Endothelial cell of hepatic sinusoid (primary cell): ENCODE measurements around the gene CINP.
"Not testable (repeated sequence)": the region's sequence is repeated elsewhere in the genome, so short reads cannot be mapped to it uniquely, and the experiment has no call there.

Experiments
- in situ Hi-C: cut with HindIII; loops from 2 replicates; pipeline ENCODE4 v1.10.0; 2017; ENCODE audit warnings: low sequenced_read_pairs

Gene CINP

GRCh38 chr14:102321456-102322422 lies 41.0 kb downstream of the CINP start:
- in situ Hi-C loops: loop anchor here (5.0 kb wide), 1 partner anchor 36 kb away; no protein-coding TSS in a partner anchor

GRCh38 chr14:102320671-102321455 lies 41.8 kb downstream of the CINP start:
- in situ Hi-C loops: loop anchor here (5.0 kb wide), 1 partner anchor 36 kb away; no protein-coding TSS in a partner anchor

GRCh38 chr14:102320033-102320660 lies 42.5 kb downstream of the CINP start:
- in situ Hi-C loops: loop anchor here (5.0 kb wide), 1 partner anchor 37 kb away; no protein-coding TSS in a partner anchor

GRCh38 chr14:102319351-102320032 lies 43.2 kb downstream of the CINP start, which contains the start of gene ZNF839:
TSS of gene ZNF839 (plus strand) at chr14:102319746. CDS start at chr14:102319766, 20 bp downstream.
- in situ Hi-C loops: loop anchor here (5.0 kb wide), 1 partner anchor 38 kb away; no protein-coding TSS in a partner anchor

- in situ Hi-C loops: no loop called here
These were observed 43.9 kb downstream of the CINP start for GRCh38 chr14:102318781-102319276.

- in situ Hi-C loops: no loop called here
These were observed 45.0 kb downstream of the CINP start for GRCh38 chr14:102317564-102318248.

GRCh38 chr14:102316743-102317563 lies 45.7 kb downstream of the CINP start:
- in situ Hi-C loops: no loop called here

- in situ Hi-C loops: no loop called here
These were observed 46.4 kb downstream of the CINP start for GRCh38 chr14:102316338-102316742.

- in situ Hi-C loops: no loop called here
These were observed 47.6 kb downstream of the CINP start for GRCh38 chr14:102315121-102315520.

GRCh38 chr14:102314242-102315011 lies 48.3 kb downstream of the CINP start:
- in situ Hi-C loops: no loop called here

- in situ Hi-C loops: loop anchor here (5.0 kb wide), 1 partner anchor 208 kb away; no protein-coding TSS in a partner anchor
These were observed 57.8 kb downstream of the CINP start, which contains the start of gene MOK for GRCh38 chr14:102304611-102305506. TSS of gene MOK (minus strand) at chr14:102305164. CDS start at chr14:102304968, 196 bp downstream.

GRCh38 chr14:102303664-102304063 lies 59.0 kb downstream of the CINP start:
- in situ Hi-C loops: loop anchor here (5.0 kb wide), 1 partner anchor 206 kb away; no protein-coding TSS in a partner anchor

- in situ Hi-C loops: not testable (repeated sequence)
These were observed 64.2 kb downstream of the CINP start for GRCh38 chr14:102298303-102299070.
